ENCODE data around the gene FBN1.

GRCh38 chr15:48541341-48542278 is 103.9 kb downstream of the FBN1 start:
- no peak for TF ChIP-seq POLR2A (IDR thresholded peaks at IDR 0.05)
- TF ChIP-seq CTCF (IDR thresholded peaks at IDR 0.05) = no peak

Measured in thyroid gland (tissue), 4 donors.